ENCODE measurements around the gene NT5C3A. TPM values are rescaled to one million over a fixed set of nuclear protein-coding genes. Genes with fewer than 3 reads are reported as not detected.

NT5C3A gene
- total and polyA plus RNA-seq, 9 of the 15 experiments (the other 6 are each of a cell fraction or from before 2014, with no cell fraction given) = 18.6 to 60.1 (median 40.0) TPM

GRCh38 chr7:33109005-33109757, 46.6 kb upstream of the NT5C3A start, which contains the start of gene RP9 (continued):
- no peak for TF ChIP-seq NR3C1 (CRISPR knock-in tag; IDR thresholded peaks at IDR 0.05)
- peak; percentile 41; the same call in 1 of the 2 replicates for TF ChIP-seq L3MBTL2 (IDR thresholded peaks at IDR 0.05)
- TF ChIP-seq ZNF12 (CRISPR knock-in tag; IDR thresholded peaks at IDR 0.05) = no peak
- TF ChIP-seq SETDB1 (IDR thresholded peaks at IDR 0.05; ENCODE audit: low read length) = no peak
- peak; percentile 29 for TF ChIP-seq HMGN3 (IDR thresholded peaks at IDR 0.05; ENCODE audit: borderline replicate concordance, extremely low read depth, insufficient read length, low read depth, low read length)
- no peak for TF ChIP-seq RBM25 (IDR thresholded peaks at IDR 0.05; ENCODE audit: low read depth, low read length, severe bottlenecking)
- no peak for TF ChIP-seq MCM5 (IDR thresholded peaks at IDR 0.05; ENCODE audit: low read depth)
- peak; percentile 54; the same call in 1 of the 2 replicates for TF ChIP-seq ZNF197 (CRISPR knock-in tag; IDR thresholded peaks at IDR 0.05; ENCODE audit: low read depth)
- TF ChIP-seq MTA1 (IDR thresholded peaks at IDR 0.05; ENCODE audit: borderline replicate concordance) = no peak
- no peak for TF ChIP-seq EP300 (IDR thresholded peaks at IDR 0.05; ENCODE audit: low read length)
- no peak for TF ChIP-seq PYGO2 (tag; IDR thresholded peaks at IDR 0.05)
- peak; percentile 48 to 87 for TF ChIP-seq E2F6 (IDR thresholded peaks at IDR 0.05; ENCODE audit: borderline replicate concordance in 1 of 2, extremely low read depth in 1 of 2, insufficient read depth in 1 of 2, insufficient read length in 1 of 2, low read depth in 1 of 2, low read length in 1 of 2, poor library complexity in 1 of 2, severe bottlenecking in 1 of 2)
- TF ChIP-seq ELK1 (CRISPR knock-in tag; IDR thresholded peaks at IDR 0.05) = no peak
- TF ChIP-seq NR2C1 (IDR thresholded peaks at IDR 0.05) = no peak
- no peak for TF ChIP-seq NR2C1 (tag; IDR thresholded peaks at IDR 0.05)
- no peak for TF ChIP-seq ZFP30 (CRISPR knock-in tag; IDR thresholded peaks at IDR 0.05; ENCODE audit: borderline replicate concordance)
- TF ChIP-seq ZNF324 (CRISPR knock-in tag; IDR thresholded peaks at IDR 0.05) = no peak
- no peak for TF ChIP-seq ATF3 (IDR thresholded peaks at IDR 0.05)
- TF ChIP-seq ATF3 (CRISPR knock-in tag; conservative IDR thresholded peaks at IDR 0.05) = no peak
- no peak for TF ChIP-seq NFE2L1 (tag; IDR thresholded peaks at IDR 0.05; ENCODE audit: borderline replicate concordance, low read depth)
- 0 out of 4 replicates have a peak, but pooled peaks of 1 of the 2 experiments have one; percentile 37 for TF ChIP-seq SIN3A (IDR thresholded peaks at IDR 0.05; ENCODE audit: borderline replicate concordance in 2 of 2, control insufficient read depth in 1 of 2, low read depth in 2 of 2, low read length in 2 of 2)
- TF ChIP-seq PHB (CRISPR knock-in tag; IDR thresholded peaks at IDR 0.05) = no peak
- no peak for TF ChIP-seq CBFA2T3 (IDR thresholded peaks at IDR 0.05)
- TF ChIP-seq HSF4 (CRISPR knock-in tag; IDR thresholded peaks at IDR 0.05; ENCODE audit: borderline replicate concordance) = no peak
